Activated gamma-delta T cell treated with anti-CD3 and anti-CD28 coated beads, Interleukin-2, amount 50 U/mL, for 16 hours (primary cell): ENCODE measurements around the gene HTR6.

ENCODE experiments used
- DNase-seq: peaks from one replicate; pipeline ENCODE4 v3.0.0-alpha.2; 2020; ENCODE audit warnings: low read depth

HTR6 gene

GRCh38 chr1:19688041-19688842 is 23.6 kb downstream of the HTR6 start:
- DNase-seq, result no peak

- no peak for DNase-seq
Measured at GRCh38 chr1:19689085-19689757, 24.5 kb downstream of the HTR6 start.

- no peak for DNase-seq
Measured at GRCh38 chr1:19689856-19690255, 25.2 kb downstream of the HTR6 start.

GRCh38 chr1:19690342-19690741 is 25.7 kb downstream of the HTR6 start:
- no peak for DNase-seq

GRCh38 chr1:19694298-19694697 is 29.6 kb downstream of the HTR6 start:
- DNase-seq, result no peak

GRCh38 chr1:19695772-19696171 is 31.1 kb downstream of the HTR6 start:
- DNase-seq, result no peak

- DNase-seq, result no peak
Measured at GRCh38 chr1:19696820-19697219, 32.1 kb downstream of the HTR6 start.

GRCh38 chr1:19698181-19698580 is 33.5 kb downstream of the HTR6 start:
- DNase-seq, result no peak

- no peak for DNase-seq
Measured at GRCh38 chr1:19700079-19700777, 35.6 kb downstream of the HTR6 start.

GRCh38 chr1:19703280-19703679 is 38.6 kb downstream of the HTR6 start:
- no peak for DNase-seq

GRCh38 chr1:19704247-19705113 is 39.8 kb downstream of the HTR6 start:
- peak; percentile 15 for DNase-seq

GRCh38 chr1:19705464-19705863 is 40.8 kb downstream of the HTR6 start:
- DNase-seq, result no peak

GRCh38 chr1:19706136-19706535 is 41.5 kb downstream of the HTR6 start:
- no peak for DNase-seq

- DNase-seq, result no peak
Measured at GRCh38 chr1:19708567-19709110, 44.0 kb downstream of the HTR6 start.

GRCh38 chr1:19709260-19709793 is 44.7 kb downstream of the HTR6 start:
- DNase-seq, result no peak

- no peak for DNase-seq
Measured at GRCh38 chr1:19710825-19711611, 46.3 kb downstream of the HTR6 start.

GRCh38 chr1:19712928-19713327 is 48.3 kb downstream of the HTR6 start:
- DNase-seq, result no peak

- peak; percentile 68 for DNase-seq
Measured at GRCh38 chr1:19715334-19716203, 50.9 kb downstream of the HTR6 start.

- no peak for DNase-seq
Measured at GRCh38 chr1:19717467-19717866, 52.8 kb downstream of the HTR6 start.

- no peak for DNase-seq
Measured at GRCh38 chr1:19720174-19720573, 55.5 kb downstream of the HTR6 start.
